HG03520 (cell line): ENCODE measurements around the gene C1D.
"Not testable (repeated sequence)": the region's sequence is repeated elsewhere in the genome, so short reads cannot be mapped to it uniquely, and the experiment has no call there.

Source experiments
- ATAC-seq: cut with Tn5 transposase; IDR thresholded peaks from one replicate; pipeline ENCODE4 v1.9.1; 2021; ENCODE audit warnings: mild to moderate bottlenecking, moderate library complexity; ENCODE audit not compliant: unreplicated experiment

C1D gene

GRCh38 chr2:68009526-68009925 lies 53.3 kb downstream of the C1D start:
- no peak for ATAC-seq

- ATAC-seq = no peak
Measured at GRCh38 chr2:68000170-68000825, 62.5 kb downstream of the C1D start.

- no peak for ATAC-seq
Measured at GRCh38 chr2:67999332-67999731, 63.5 kb downstream of the C1D start.

GRCh38 chr2:67997903-67998302 lies 64.9 kb downstream of the C1D start:
- no peak for ATAC-seq

GRCh38 chr2:67997528-67997900 lies 65.3 kb downstream of the C1D start:
- ATAC-seq = no peak

GRCh38 chr2:67996772-67997527 lies 65.9 kb downstream of the C1D start:
- no peak for ATAC-seq

- no peak for ATAC-seq
Measured at GRCh38 chr2:67994716-67995115, 68.1 kb downstream of the C1D start.

- ATAC-seq = not testable (repeated sequence)
Measured at GRCh38 chr2:67994069-67994468, 68.7 kb downstream of the C1D start.

- no peak for ATAC-seq
Measured at GRCh38 chr2:67993329-67993728, 69.5 kb downstream of the C1D start.

- ATAC-seq = no peak
Measured at GRCh38 chr2:67991456-67991855, 71.3 kb downstream of the C1D start.
